GM23338 (cell line): ENCODE results near the gene PEAR1. TPM values are rescaled to one million over a fixed set of nuclear protein-coding genes. Genes with fewer than 3 reads are reported as not detected.

ENCODE experiments used
- ATAC-seq: fragments of 200-7000 bp; cut with Tn5 transposase; 3 replicates; pipeline ENCODE4 v1.9.1; 2020
- DNase-seq: peaks from one replicate; pipeline ENCODE4 v3.0.0-alpha.2; 2015; ENCODE audit warnings: low spot score
- H2AFZ ChIP-seq: fragments of 200-600 bp; sonication (generic); 2 replicates; pipeline ENCODE4 v1.8.0; 2016; ENCODE audit warnings: antibody characterized with exemption, mild to moderate bottlenecking, moderate library complexity
- H3F3A ChIP-seq: fragments of 200-600 bp; sonication (generic); replicated peaks from 2 replicates; pipeline ENCODE4 v1.8.0; 2017; ENCODE audit warnings: antibody characterized with exemption, mixed run types, low read depth
- H3K27ac ChIP-seq: fragments of 200-600 bp; sonication (generic); 2 replicates; pipeline ENCODE4 v1.6.1; 2016; ENCODE audit warnings: low read depth
- H3K27me3 ChIP-seq: fragments of 200-600 bp; sonication (generic); 2 replicates; pipeline ENCODE4 v1.8.0; 2016; ENCODE audit warnings: mild to moderate bottlenecking, mixed run types, moderate library complexity; ENCODE audit not compliant: insufficient read depth
- H3K36me3 ChIP-seq: fragments of 200-600 bp; sonication (generic); 2 replicates; pipeline ENCODE4 v1.8.0; 2016; ENCODE audit warnings: mild to moderate bottlenecking; ENCODE audit not compliant: insufficient read depth
- H3K4me1 ChIP-seq: fragments of 200-600 bp; sonication (generic); 2 replicates; pipeline ENCODE4 v1.8.0; 2016; ENCODE audit warnings: mild to moderate bottlenecking, moderate library complexity; ENCODE audit not compliant: insufficient read depth
- H3K4me2 ChIP-seq: fragments of 200-600 bp; sonication (generic); 2 replicates; pipeline ENCODE4 v1.7.1; 2017; ENCODE audit warnings: mixed run types
- H3K4me3 ChIP-seq: fragments of 200-600 bp; sonication (generic); 2 replicates; pipeline ENCODE4 v1.6.1; 2016; ENCODE audit warnings: mixed run types
- H3K79me2 ChIP-seq: fragments of 200-600 bp; sonication (generic); replicated peaks from 2 replicates; pipeline ENCODE4 v1.8.0; 2017; ENCODE audit warnings: mild to moderate bottlenecking; ENCODE audit not compliant: insufficient read depth
- H3K9me2 ChIP-seq: fragments of 200-600 bp; sonication (generic); 2 replicates; pipeline ENCODE4 v1.8.0; 2017; ENCODE audit not compliant: insufficient read depth
- H4K20me1 ChIP-seq: fragments of 200-600 bp; sonication (generic); replicated peaks from 2 replicates; pipeline ENCODE4 v1.8.0; 2017; ENCODE audit warnings: mild to moderate bottlenecking; ENCODE audit not compliant: insufficient read depth
- H3K27ac Mint-ChIP-seq: 2 replicates; pipeline ENCODE4 v1.8.0; 2020; ENCODE audit warnings: inconsistent platforms, mild to moderate bottlenecking, moderate library complexity, mixed read lengths
- H3K27me3 Mint-ChIP-seq: 3 replicates; pipeline ENCODE4 v1.8.0; 2022; ENCODE audit warnings: low read depth, mild to moderate bottlenecking, moderate library complexity, mixed read lengths, inconsistent platforms; ENCODE audit not compliant: insufficient read depth, poor library complexity
- H3K36me3 Mint-ChIP-seq: 3 replicates; pipeline ENCODE4 v1.8.0; 2021; ENCODE audit warnings: low read depth, mild to moderate bottlenecking, inconsistent platforms, moderate library complexity, mixed read lengths
- H3K4me1 Mint-ChIP-seq: 3 replicates; pipeline ENCODE4 v1.8.0; 2020; ENCODE audit warnings: mild to moderate bottlenecking, inconsistent platforms, mixed read lengths
- H3K4me3 Mint-ChIP-seq: 3 replicates; pipeline ENCODE4 v1.8.0; 2021; ENCODE audit warnings: moderate library complexity, mild to moderate bottlenecking, inconsistent platforms, mixed read lengths
- H3K9me3 Mint-ChIP-seq: 3 replicates; pipeline ENCODE4 v1.8.0; 2020; ENCODE audit warnings: moderate library complexity, mild to moderate bottlenecking, inconsistent platforms, mixed read lengths
- CREB1 ChIP-seq: fragments of 250-450 bp; sonication (Bioruptor Pico); IDR thresholded peaks from 2 replicates; pipeline ENCODE4 v1.5.0; 2020; ENCODE audit warnings: low read depth, mild to moderate bottlenecking, moderate library complexity
- EZH2 ChIP-seq: fragments of 200-600 bp; sonication (generic); IDR thresholded peaks from one replicate; pipeline ENCODE4 v1.8.0; 2017; ENCODE audit warnings: antibody characterized with exemption, mild to moderate bottlenecking, low read depth; ENCODE audit not compliant: unreplicated experiment
- EZH2phosphoT487 ChIP-seq: fragments of 200-600 bp; sonication (generic); IDR thresholded peaks from one replicate; pipeline ENCODE4 v1.8.1; 2018; ENCODE audit warnings: antibody characterized with exemption; ENCODE audit not compliant: unreplicated experiment
- JUNB ChIP-seq: IDR thresholded peaks from one replicate; pipeline ENCODE4 v1.6.1; 2016; ENCODE audit warnings: antibody characterized with exemption; ENCODE audit not compliant: unreplicated experiment
- NANOG ChIP-seq: IDR thresholded peaks from 2 replicates; pipeline ENCODE4 v1.6.1; 2016; ENCODE audit warnings: antibody characterized with exemption, borderline replicate concordance
- POLR2AphosphoS5 ChIP-seq: IDR thresholded peaks from 2 replicates; pipeline ENCODE4 v1.6.1; 2016; ENCODE audit warnings: antibody characterized with exemption, low read depth
- STAT1 ChIP-seq: IDR thresholded peaks from one replicate; pipeline ENCODE4 v1.6.1; 2016; ENCODE audit warnings: antibody characterized with exemption; ENCODE audit not compliant: unreplicated experiment
- ZNF114 ChIP-seq: fragments of 250-450 bp; sonication (Bioruptor Pico); IDR thresholded peaks from 2 replicates; pipeline ENCODE4 v1.5.0; 2020; ENCODE audit warnings: mild to moderate bottlenecking, moderate library complexity
- ZNF331 ChIP-seq: fragments of 250-450 bp; sonication (Bioruptor Pico); IDR thresholded peaks from 2 replicates; pipeline ENCODE4 v1.5.0; 2020; ENCODE audit warnings: low read depth, mild to moderate bottlenecking, moderate library complexity
- polyA plus RNA-seq: library from polyadenylated mRNA; unstranded; fragments of >200 nt; fragmentation: Nextera tagmentation; extraction: Ambion mirVana; gene quantifications from 2 replicates; pipeline ENCODE4 v1.2.1, GENCODE V29; 2016
- total RNA-seq: library from RNA; depleted of rRNA; stranded (reverse); fragments of >200 nt; shearing (Covaris generic); gene quantifications from 2 replicates; pipeline ENCODE4 v1.2.3, GENCODE V29; 2014
- TF ChIP-seq, protein P1 (sequence below): IDR thresholded peaks from 2 replicates; pipeline ENCODE4 v1.6.1; 2016; ENCODE audit warnings: antibody characterized with exemption
- TF ChIP-seq, protein P2 (sequence below): IDR thresholded peaks from one replicate; pipeline ENCODE4 v1.6.1; 2018; ENCODE audit warnings: antibody characterized with exemption; ENCODE audit not compliant: unreplicated experiment
- TF ChIP-seq, protein P3 (sequence below), 2 experiments: fragments of 200-600 bp in 1 of 2; sonication (generic) in 1 of 2; conservative IDR thresholded peaks; 2 replicates each; pipeline versions ENCODE4 v1.5.1 to v1.6.1; 2016 to 2017; ENCODE audit warnings: antibody characterized with exemption in 2 of 2, low read depth in 2 of 2, mild to moderate bottlenecking in 2 of 2, moderate library complexity in 1 of 2

PEAR1 gene
- total and polyA plus RNA-seq, 2 experiments from 2014 or later, result 0.28 to 0.47 TPM

DNA sequence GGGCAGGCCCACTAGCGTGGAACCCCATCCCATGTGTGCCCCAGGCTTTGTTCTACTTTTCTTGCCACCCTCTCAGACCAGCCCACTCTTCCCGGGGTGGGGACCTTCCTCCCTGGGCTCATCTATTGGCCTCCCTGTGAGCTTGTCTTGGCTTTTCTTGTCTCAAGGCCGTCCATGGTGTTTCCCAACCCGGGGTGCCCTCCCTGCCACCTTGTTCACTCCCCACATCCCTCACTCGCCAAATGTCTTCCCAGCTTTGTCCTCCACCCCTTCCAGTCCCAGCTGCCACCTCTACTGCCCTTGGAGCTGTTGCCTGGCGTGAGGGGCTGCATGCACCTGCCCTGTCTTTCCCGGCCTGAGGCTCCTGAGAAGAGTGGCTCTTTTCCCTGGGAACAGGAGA is 45.3 kb downstream of the PEAR1 start:
- Histone ChIP-seq H2AFZ (no peak overlapping the region), H3F3A (no peaks in the 10 kb centered on the region), H3K4me1 (no peaks in the 10 kb centered on the region; the same call in 1 of the 2 replicates), H3K27ac (no peak overlapping the region), H3K79me2 (no peaks in the 10 kb centered on the region), H3K4me3 (no peak overlapping the region), H3K36me3 (no peaks in the 10 kb centered on the region), H3K9me2 (no peaks in the 10 kb centered on the region), H3K4me2 (no peak overlapping the region), H3K27me3 (no peaks in the 10 kb centered on the region), H4K20me1 (no peaks in the 10 kb centered on the region; the same call in 1 of the 2 replicates)
- ATAC-seq (no peak), DNase-seq (no peak)
- H3K27me3 Mint-ChIP-seq, result peaks cover 22% of the 10 kb centered on the region
- no peaks in the 10 kb centered on the region for H3K9me3 Mint-ChIP-seq
- no peak overlapping the region for H3K4me3 Mint-ChIP-seq
- TF ChIP-seq POLR2AphosphoS5 (no peak), STAT1 (no peak), NANOG (no peak), EZH2phosphoT487 (no peak), EZH2 (no peak), JUNB (no peak), ZNF114 (CRISPR knock-in tag) (no peak), CREB1 (CRISPR knock-in tag) (no peak)
- TF ChIP-seq, protein P1, sequence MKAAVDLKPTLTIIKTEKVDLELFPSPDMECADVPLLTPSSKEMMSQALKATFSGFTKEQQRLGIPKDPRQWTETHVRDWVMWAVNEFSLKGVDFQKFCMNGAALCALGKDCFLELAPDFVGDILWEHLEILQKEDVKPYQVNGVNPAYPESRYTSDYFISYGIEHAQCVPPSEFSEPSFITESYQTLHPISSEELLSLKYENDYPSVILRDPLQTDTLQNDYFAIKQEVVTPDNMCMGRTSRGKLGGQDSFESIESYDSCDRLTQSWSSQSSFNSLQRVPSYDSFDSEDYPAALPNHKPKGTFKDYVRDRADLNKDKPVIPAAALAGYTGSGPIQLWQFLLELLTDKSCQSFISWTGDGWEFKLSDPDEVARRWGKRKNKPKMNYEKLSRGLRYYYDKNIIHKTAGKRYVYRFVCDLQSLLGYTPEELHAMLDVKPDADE, result no peak
- TF ChIP-seq, protein P2, sequence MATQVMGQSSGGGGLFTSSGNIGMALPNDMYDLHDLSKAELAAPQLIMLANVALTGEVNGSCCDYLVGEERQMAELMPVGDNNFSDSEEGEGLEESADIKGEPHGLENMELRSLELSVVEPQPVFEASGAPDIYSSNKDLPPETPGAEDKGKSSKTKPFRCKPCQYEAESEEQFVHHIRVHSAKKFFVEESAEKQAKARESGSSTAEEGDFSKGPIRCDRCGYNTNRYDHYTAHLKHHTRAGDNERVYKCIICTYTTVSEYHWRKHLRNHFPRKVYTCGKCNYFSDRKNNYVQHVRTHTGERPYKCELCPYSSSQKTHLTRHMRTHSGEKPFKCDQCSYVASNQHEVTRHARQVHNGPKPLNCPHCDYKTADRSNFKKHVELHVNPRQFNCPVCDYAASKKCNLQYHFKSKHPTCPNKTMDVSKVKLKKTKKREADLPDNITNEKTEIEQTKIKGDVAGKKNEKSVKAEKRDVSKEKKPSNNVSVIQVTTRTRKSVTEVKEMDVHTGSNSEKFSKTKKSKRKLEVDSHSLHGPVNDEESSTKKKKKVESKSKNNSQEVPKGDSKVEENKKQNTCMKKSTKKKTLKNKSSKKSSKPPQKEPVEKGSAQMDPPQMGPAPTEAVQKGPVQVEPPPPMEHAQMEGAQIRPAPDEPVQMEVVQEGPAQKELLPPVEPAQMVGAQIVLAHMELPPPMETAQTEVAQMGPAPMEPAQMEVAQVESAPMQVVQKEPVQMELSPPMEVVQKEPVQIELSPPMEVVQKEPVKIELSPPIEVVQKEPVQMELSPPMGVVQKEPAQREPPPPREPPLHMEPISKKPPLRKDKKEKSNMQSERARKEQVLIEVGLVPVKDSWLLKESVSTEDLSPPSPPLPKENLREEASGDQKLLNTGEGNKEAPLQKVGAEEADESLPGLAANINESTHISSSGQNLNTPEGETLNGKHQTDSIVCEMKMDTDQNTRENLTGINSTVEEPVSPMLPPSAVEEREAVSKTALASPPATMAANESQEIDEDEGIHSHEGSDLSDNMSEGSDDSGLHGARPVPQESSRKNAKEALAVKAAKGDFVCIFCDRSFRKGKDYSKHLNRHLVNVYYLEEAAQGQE, result no peak
- peaks cover 39% of the 10 kb centered on the region for H3K36me3 Mint-ChIP-seq
- H3K27ac Mint-ChIP-seq, result no peak overlapping the region
- peaks cover 14% of the 10 kb centered on the region for H3K4me1 Mint-ChIP-seq

DNA sequence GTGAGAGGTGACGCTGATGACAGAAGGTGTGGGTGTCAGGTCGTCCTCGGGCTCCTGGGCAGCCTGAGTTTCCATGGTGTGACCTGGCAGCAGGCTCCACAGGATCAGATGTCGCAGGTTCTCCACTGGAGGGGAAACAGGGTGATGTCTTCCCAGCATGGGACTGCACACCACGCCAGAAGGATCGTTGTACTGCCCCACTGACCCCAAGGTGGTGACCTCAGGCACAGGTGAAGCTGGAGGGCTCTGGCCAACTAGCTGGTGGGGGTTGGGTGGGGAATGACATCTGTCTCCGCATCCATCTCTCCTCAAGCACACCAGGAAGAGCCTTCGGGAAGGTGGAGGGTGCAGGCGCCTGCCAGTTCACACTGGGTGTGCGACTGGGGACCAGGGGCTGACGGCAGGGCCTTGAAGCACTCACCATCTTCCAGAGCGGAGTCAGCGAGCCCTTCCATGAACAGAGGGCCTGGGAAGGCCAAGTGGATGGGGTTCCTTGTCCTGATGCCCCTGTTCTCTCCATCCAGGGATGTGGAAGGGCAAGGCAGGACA is 46.3 kb downstream of the PEAR1 start:
- no peak overlapping the region for H3K27ac Mint-ChIP-seq
- Histone ChIP-seq H3K9me2 (no peaks in the 10 kb centered on the region), H3K27ac (no peak overlapping the region), H3K4me2 (no peak overlapping the region), H3K79me2 (no peaks in the 10 kb centered on the region), H3K4me1 (no peaks in the 10 kb centered on the region), H3K36me3 (peaks cover 5% of the 10 kb centered on the region; the same call in 1 of the 2 replicates), H4K20me1 (no peaks in the 10 kb centered on the region; the same call in 1 of the 2 replicates), H3K4me3 (no peak overlapping the region), H3F3A (no peaks in the 10 kb centered on the region), H2AFZ (no peak overlapping the region), H3K27me3 (no peaks in the 10 kb centered on the region)
- peaks cover 13% of the 10 kb centered on the region for H3K4me1 Mint-ChIP-seq
- H3K9me3 Mint-ChIP-seq, result no peaks in the 10 kb centered on the region
- ATAC-seq, result no peak
- DNase-seq, result no peak
- no peak overlapping the region for H3K4me3 Mint-ChIP-seq
- H3K36me3 Mint-ChIP-seq, result peaks cover 47% of the 10 kb centered on the region
- peaks cover 23% of the 10 kb centered on the region for H3K27me3 Mint-ChIP-seq
- TF ChIP-seq, protein P3, sequence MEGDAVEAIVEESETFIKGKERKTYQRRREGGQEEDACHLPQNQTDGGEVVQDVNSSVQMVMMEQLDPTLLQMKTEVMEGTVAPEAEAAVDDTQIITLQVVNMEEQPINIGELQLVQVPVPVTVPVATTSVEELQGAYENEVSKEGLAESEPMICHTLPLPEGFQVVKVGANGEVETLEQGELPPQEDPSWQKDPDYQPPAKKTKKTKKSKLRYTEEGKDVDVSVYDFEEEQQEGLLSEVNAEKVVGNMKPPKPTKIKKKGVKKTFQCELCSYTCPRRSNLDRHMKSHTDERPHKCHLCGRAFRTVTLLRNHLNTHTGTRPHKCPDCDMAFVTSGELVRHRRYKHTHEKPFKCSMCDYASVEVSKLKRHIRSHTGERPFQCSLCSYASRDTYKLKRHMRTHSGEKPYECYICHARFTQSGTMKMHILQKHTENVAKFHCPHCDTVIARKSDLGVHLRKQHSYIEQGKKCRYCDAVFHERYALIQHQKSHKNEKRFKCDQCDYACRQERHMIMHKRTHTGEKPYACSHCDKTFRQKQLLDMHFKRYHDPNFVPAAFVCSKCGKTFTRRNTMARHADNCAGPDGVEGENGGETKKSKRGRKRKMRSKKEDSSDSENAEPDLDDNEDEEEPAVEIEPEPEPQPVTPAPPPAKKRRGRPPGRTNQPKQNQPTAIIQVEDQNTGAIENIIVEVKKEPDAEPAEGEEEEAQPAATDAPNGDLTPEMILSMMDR (conservative IDR thresholded peaks at IDR 0.05; ENCODE audit: low read depth in 2 of 2), result no peak
- TF ChIP-seq EZH2 (no peak), ZNF331 (no peak), POLR2AphosphoS5 (no peak)
- TF ChIP-seq, protein P1, result no peak
